K562 (cell line): ENCODE measurements around the gene ZNF316. TPM values are rescaled to one million over a fixed set of nuclear protein-coding genes. Genes with fewer than 3 reads are reported as not detected.

Experiments
- FUS ChIP-seq: fragments of 200-400 bp; formaldehyde crosslinking; optimal IDR thresholded peaks from 2 replicates; pipeline ENCODE3; 2017; ENCODE audit warnings: low read depth, low read length
- KDM2B ChIP-seq: fragments of 250-450 bp; sonication (Bioruptor Pico); IDR thresholded peaks from 2 replicates; pipeline ENCODE4 v1.8.0; 2021; ENCODE audit warnings: mild to moderate bottlenecking, moderate library complexity
- KDM5B ChIP-seq: fragments of 200-600 bp; sonication (generic); IDR thresholded peaks from 2 replicates; pipeline ENCODE4 v1.6.1; 2012; ENCODE audit warnings: low read depth, mild to moderate bottlenecking, moderate library complexity, low read length, control low read depth, inconsistent platforms; ENCODE audit not compliant: insufficient replicate concordance
- KHSRP ChIP-seq: fragments of 450-650 bp; IDR thresholded peaks from 2 replicates; pipeline ENCODE4 v1.6.1; 2017
- KLF1 ChIP-seq: fragments of 450-650 bp; IDR thresholded peaks from 2 replicates; pipeline ENCODE4 v1.6.1; 2016; ENCODE audit warnings: missing genetic modification characterization, missing compliant biosample characterization
- POLR2AphosphoS5 ChIP-seq: IDR thresholded peaks from 2 replicates; pipeline ENCODE4 v1.6.1; 2011; ENCODE audit warnings: mild to moderate bottlenecking, low read depth, low read length, moderate library complexity; ENCODE audit not compliant: control insufficient read depth, insufficient read depth
- POLR2G ChIP-seq: fragments of 200-400 bp; formaldehyde crosslinking; IDR thresholded peaks from 2 replicates; pipeline ENCODE4 v1.6.1; 2017; ENCODE audit warnings: low read depth, mild to moderate bottlenecking, antibody characterized with exemption, low read length, moderate library complexity
- PTTG1 ChIP-seq: fragments of 450-650 bp; IDR thresholded peaks from 2 replicates; pipeline ENCODE4 v1.6.1; 2016; ENCODE audit warnings: low read depth, mild to moderate bottlenecking, missing genetic modification characterization, missing compliant biosample characterization
- RBM14 ChIP-seq: fragments of 200-400 bp; formaldehyde crosslinking; IDR thresholded peaks from 2 replicates; pipeline ENCODE4 v1.6.1; 2018; ENCODE audit warnings: low read depth, mild to moderate bottlenecking, low read length, moderate library complexity, borderline replicate concordance; ENCODE audit not compliant: insufficient read depth
- SAP30 ChIP-seq: fragments of 200-600 bp; sonication (generic); IDR thresholded peaks from 2 replicates; pipeline ENCODE4 v1.6.1; 2012; ENCODE audit warnings: borderline replicate concordance, low read depth, mild to moderate bottlenecking, moderate library complexity, low read length, control low read depth, inconsistent platforms; ENCODE audit not compliant: insufficient read depth, poor library complexity, severe bottlenecking
- SMAD1 ChIP-seq: fragments of 150-350 bp; IDR thresholded peaks from 2 replicates; pipeline ENCODE4 v1.6.1; 2014; ENCODE audit warnings: low read length, low read depth; ENCODE audit not compliant: partially characterized antibody
- SOX6 ChIP-seq: fragments of 450-650 bp; IDR thresholded peaks from 2 replicates; pipeline ENCODE4 v1.6.1; 2014; ENCODE audit warnings: mild to moderate bottlenecking
- ZNF41 ChIP-seq: fragments of 250-450 bp; sonication (Bioruptor Pico); conservative IDR thresholded peaks from 2 replicates; pipeline ENCODE4 v1.4.0; 2020; ENCODE audit warnings: mild to moderate bottlenecking
- ZNF75A ChIP-seq: fragments of 450-650 bp; formaldehyde crosslinking; IDR thresholded peaks from 2 replicates; pipeline ENCODE4 v1.4.0; 2020; ENCODE audit warnings: mild to moderate bottlenecking
- ZNF79 ChIP-seq: fragments of 250-450 bp; sonication (Bioruptor Pico); IDR thresholded peaks from 2 replicates; pipeline ENCODE4 v1.4.0; 2020; ENCODE audit warnings: low read depth, mild to moderate bottlenecking, moderate library complexity
- polyA plus RNA-seq, 8 experiments: library from polyadenylated mRNA; depleted of rRNA in 4 of 8; stranded (reverse) in 5 of 8; unstranded in 3 of 8; fragments of >200 nt; fragmentation: Nextera tagmentation in 2 of 8; fragmentation: Illumina TruSeq in 1 of 8; extraction: Ambion mirVana in 2 of 8; extraction: Trizol in 1 of 8; gene quantifications; 2 replicates each; pipeline versions ENCODE4 v1.2.1 to v1.2.3, GENCODE V29; 2011 to 2014; ENCODE audit warnings: inconsistent platforms in 1 of 8, missing spikeins in 1 of 8
- total RNA-seq, 7 experiments: library from RNA; depleted of rRNA in 6 of 7; stranded (reverse); fragments of >200 nt in 6 of 7; fragmentation: Illumina TruSeq in 2 of 7; extraction: Trizol in 2 of 7; gene quantifications; 2 replicates each; pipeline versions ENCODE4 v1.2.1 to v1.2.3, GENCODE V29; 2011 to 2021; ENCODE audit warnings: low replicate concordance in 1 of 7
- TF ChIP-seq, protein P1 (sequence below): fragments of 450-650 bp; IDR thresholded peaks from 2 replicates; pipeline ENCODE4 v1.6.1; 2016; ENCODE audit warnings: mild to moderate bottlenecking
- TF ChIP-seq, protein P2 (sequence below): fragments of 250-450 bp; sonication (Bioruptor Pico); IDR thresholded peaks from 2 replicates; pipeline ENCODE4 v1.5.0; 2021
- TF ChIP-seq, protein P3 (sequence below): sonication (generic); formaldehyde crosslinking; IDR thresholded peaks from 2 replicates; pipeline ENCODE4 v1.8.0; 2022; ENCODE audit warnings: mild to moderate bottlenecking, missing genetic modification reagents

ZNF316 gene
- total and polyA plus RNA-seq, 9 of the 15 experiments (the other 6 are each of a cell fraction or from before 2014, with no cell fraction given), result 0.10 to 34.0 (median 8.6) TPM

DNA sequence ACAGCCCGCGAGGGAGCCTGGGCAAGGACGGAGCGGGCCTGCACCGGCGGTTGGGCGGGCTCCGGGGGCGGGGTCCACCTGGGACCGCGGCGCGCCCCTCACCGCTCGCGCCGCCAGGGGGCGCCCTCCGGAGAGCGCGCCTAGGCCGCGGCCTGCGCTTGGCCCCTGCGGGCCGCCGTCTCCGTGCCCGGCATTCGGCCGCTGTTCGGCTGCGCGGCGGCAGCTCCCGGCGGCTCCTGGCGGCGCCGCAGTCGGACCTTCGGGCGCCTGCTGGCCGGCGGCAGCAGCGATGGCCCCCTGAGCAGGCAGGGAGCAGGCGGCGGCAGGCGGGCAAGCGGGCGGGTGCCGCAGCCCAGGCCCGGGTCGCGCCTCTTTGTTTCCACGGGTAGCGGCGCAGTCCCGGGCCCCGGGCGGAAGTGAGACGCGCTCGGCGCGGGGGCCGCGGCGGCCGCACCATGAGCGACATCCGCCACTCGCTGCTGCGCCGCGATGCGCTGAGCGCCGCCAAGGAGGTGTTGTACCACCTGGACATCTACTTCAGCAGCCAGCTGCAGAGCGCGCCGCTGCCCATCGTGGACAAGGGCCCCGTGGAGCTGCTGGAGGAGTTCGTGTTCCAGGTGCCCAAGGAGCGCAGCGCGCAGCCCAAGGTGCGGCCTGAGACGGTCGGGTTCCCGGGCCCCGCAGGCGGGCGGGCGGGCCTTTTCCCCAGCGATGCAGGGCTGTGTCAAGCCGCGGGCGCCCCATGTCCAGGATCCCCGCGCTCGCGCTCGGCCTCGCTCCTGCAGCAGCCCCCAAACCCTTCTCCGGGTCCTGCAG is 47.1 kb upstream of the ZNF316 start, which contains the start of gene INTS15 (continued):
- TF ChIP-seq ZNF75A (CRISPR knock-in tag) (0 out of 2 replicates have a peak, but pooled peaks have one; percentile 39), KLF1 (tag) (peak; percentile 73; the same call in 1 of the 2 replicates), KDM5B (peak; percentile 87), SMAD1 (peak; percentile 17), ZNF79 (CRISPR knock-in tag) (no peak), KDM2B (CRISPR knock-in tag) (peak; percentile 33; the same call in 1 of the 2 replicates), POLR2AphosphoS5 (peak; percentile 72; the same call in 1 of the 2 replicates), SOX6 (0 out of 2 replicates have a peak, but pooled peaks have one; percentile 22), RBM14 (no peak), KHSRP (no peak), ZNF41 (0 out of 2 replicates have a peak, but pooled peaks have one; percentile 33), SAP30 (peak; percentile 74), PTTG1 (tag) (no peak), POLR2G (peak; percentile 94), FUS (peak; percentile 87)
- TF ChIP-seq, protein P1, sequence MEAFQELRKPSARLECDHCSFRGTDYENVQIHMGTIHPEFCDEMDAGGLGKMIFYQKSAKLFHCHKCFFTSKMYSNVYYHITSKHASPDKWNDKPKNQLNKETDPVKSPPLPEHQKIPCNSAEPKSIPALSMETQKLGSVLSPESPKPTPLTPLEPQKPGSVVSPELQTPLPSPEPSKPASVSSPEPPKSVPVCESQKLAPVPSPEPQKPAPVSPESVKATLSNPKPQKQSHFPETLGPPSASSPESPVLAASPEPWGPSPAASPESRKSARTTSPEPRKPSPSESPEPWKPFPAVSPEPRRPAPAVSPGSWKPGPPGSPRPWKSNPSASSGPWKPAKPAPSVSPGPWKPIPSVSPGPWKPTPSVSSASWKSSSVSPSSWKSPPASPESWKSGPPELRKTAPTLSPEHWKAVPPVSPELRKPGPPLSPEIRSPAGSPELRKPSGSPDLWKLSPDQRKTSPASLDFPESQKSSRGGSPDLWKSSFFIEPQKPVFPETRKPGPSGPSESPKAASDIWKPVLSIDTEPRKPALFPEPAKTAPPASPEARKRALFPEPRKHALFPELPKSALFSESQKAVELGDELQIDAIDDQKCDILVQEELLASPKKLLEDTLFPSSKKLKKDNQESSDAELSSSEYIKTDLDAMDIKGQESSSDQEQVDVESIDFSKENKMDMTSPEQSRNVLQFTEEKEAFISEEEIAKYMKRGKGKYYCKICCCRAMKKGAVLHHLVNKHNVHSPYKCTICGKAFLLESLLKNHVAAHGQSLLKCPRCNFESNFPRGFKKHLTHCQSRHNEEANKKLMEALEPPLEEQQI, result no peak
- TF ChIP-seq, protein P2, sequence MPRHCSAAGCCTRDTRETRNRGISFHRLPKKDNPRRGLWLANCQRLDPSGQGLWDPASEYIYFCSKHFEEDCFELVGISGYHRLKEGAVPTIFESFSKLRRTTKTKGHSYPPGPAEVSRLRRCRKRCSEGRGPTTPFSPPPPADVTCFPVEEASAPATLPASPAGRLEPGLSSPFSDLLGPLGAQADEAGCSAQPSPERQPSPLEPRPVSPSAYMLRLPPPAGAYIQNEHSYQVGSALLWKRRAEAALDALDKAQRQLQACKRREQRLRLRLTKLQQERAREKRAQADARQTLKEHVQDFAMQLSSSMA (CRISPR knock-in tag), result peak; percentile 92; the same call in 1 of the 2 replicates
- TF ChIP-seq, protein P3, sequence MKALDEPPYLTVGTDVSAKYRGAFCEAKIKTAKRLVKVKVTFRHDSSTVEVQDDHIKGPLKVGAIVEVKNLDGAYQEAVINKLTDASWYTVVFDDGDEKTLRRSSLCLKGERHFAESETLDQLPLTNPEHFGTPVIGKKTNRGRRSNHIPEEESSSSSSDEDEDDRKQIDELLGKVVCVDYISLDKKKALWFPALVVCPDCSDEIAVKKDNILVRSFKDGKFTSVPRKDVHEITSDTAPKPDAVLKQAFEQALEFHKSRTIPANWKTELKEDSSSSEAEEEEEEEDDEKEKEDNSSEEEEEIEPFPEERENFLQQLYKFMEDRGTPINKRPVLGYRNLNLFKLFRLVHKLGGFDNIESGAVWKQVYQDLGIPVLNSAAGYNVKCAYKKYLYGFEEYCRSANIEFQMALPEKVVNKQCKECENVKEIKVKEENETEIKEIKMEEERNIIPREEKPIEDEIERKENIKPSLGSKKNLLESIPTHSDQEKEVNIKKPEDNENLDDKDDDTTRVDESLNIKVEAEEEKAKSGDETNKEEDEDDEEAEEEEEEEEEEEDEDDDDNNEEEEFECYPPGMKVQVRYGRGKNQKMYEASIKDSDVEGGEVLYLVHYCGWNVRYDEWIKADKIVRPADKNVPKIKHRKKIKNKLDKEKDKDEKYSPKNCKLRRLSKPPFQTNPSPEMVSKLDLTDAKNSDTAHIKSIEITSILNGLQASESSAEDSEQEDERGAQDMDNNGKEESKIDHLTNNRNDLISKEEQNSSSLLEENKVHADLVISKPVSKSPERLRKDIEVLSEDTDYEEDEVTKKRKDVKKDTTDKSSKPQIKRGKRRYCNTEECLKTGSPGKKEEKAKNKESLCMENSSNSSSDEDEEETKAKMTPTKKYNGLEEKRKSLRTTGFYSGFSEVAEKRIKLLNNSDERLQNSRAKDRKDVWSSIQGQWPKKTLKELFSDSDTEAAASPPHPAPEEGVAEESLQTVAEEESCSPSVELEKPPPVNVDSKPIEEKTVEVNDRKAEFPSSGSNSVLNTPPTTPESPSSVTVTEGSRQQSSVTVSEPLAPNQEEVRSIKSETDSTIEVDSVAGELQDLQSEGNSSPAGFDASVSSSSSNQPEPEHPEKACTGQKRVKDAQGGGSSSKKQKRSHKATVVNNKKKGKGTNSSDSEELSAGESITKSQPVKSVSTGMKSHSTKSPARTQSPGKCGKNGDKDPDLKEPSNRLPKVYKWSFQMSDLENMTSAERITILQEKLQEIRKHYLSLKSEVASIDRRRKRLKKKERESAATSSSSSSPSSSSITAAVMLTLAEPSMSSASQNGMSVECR (CRISPR knock-in tag), result peak; percentile 82
